GM10847 (cell line): ENCODE data around the gene PGM5.

ENCODE experiments used
- POLR2A ChIP-seq: IDR thresholded peaks from 2 replicates; pipeline ENCODE4 v1.6.1; 2011; ENCODE audit not compliant: insufficient read length; ENCODE audit errors: extremely low read depth

The PGM5 gene

DNA sequence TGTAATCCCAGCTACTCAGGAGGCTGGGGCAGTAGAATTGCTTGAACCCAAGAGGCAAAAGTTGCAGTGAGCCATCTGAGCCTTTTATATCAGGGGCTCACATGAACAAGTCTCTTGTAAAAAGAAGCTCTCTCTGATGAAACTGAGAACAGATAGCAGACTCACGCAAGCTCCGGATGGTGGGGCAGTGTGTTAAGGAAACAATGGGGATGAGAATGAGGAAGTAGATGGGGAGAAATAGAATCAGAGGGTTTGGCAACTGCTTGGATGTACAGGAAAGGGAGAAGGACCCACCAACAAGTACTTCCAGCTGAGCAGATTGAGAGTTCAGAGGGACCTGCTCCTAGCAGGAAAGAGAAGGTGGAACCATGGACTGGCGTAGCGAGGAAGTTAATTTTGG, 165.7 kb downstream of the PGM5 start:
- no peak for TF ChIP-seq POLR2A

DNA sequence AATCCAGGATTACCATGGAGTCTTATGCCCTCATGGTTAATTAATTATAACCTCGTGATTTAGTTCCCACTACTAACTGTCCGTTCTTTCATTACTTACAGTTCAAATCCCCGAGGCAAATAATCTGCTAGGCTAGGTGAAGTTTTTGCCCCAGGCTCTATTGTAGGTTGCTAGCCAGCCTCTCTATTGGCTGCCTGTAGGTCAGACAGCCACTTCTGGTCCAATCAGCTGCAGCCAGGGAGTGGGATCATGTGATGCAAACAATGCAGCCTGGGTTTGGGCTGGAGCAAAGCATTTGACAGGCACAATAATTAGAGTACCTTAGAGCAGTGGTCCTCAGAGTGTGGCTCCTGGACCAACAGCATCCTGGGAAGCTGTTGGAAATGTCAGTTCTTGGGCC, 166.5 kb downstream of the PGM5 start:
- TF ChIP-seq POLR2A, result no peak

DNA sequence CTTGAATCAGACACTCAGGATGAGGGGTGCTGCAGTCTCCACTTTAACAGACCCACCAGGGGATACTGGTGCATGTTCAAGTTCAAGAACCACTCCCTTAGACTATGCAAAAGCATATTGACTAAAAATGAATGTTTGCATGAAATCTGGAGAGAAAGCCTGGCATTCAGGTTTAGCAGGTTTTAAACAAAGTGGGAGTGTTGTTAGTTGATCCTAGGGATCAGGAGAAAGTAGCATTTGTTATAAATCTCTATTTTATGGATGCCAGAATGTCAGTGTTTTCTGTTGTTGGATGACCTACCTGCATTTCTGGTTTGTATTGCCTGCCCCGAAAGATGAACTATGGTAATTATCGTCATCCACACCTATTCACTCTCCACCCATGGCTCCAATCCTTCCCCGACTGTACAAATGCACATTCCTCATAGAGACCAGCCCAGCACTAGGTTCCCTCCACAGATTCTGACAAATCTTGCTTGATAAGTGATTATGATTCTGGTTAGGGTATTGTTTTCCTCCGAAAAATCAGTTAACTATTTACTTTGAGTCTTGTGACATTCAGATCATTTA, 167.0 kb downstream of the PGM5 start:
- no peak for TF ChIP-seq POLR2A

DNA sequence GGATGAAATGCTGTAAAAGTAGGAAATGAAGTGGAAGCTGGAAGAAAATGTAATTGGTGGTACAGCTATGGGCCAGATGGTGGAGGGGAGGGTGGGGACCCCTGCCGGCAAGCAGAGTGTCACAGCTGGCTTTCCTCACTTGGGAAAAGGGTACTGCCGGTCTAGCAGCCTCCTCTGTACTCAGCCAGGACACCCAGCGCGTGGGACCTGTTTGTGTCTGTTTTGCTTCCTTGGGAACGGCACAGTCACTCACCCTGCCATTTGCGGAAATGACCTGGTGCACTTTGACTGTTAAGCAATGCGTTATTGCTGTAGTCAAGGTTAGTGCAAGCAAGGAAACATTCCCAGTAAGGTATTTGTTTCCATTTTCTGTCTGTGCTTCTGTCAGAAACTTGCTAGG, 174.2 kb downstream of the PGM5 start:
- no peak for TF ChIP-seq POLR2A

DNA sequence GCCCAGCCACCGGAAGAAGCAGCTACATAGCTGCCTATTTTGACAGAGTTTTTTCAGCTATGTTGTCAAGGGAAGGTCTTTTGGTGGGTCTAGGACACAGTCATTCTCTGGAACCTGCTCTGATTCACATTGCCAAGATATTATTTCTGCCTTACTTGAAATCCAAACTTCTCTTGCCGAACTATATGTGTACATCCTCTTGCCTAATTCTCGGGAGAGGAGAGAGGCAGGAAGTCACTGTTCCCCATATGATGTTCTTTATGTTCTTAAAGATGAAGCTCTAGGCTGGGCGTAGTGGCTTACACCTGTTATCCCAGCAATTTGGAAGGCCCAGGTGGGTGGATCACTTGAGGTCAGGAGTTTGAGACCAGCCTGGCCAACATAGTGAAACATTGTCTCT, 175.7 kb downstream of the PGM5 start:
- TF ChIP-seq POLR2A, result no peak

DNA sequence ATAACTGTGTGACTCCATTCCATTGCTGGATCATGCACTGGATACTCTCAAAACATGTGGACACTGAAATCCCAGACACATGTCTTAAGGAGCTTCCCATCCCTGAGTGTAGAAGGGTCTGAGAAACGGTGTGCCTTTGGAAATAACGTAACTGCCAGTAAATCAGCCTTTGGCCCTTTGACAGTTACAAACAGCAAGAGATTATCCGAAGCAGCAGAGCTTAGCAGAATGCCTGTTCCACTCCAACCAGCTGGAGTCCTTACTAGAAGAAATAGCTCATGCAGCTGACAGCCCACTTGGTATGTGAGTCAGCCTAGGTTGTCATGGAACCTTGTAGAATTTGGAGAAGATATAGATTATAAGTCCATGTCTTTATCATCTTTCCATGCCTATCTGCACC, 177.3 kb downstream of the PGM5 start:
- no peak for TF ChIP-seq POLR2A

DNA sequence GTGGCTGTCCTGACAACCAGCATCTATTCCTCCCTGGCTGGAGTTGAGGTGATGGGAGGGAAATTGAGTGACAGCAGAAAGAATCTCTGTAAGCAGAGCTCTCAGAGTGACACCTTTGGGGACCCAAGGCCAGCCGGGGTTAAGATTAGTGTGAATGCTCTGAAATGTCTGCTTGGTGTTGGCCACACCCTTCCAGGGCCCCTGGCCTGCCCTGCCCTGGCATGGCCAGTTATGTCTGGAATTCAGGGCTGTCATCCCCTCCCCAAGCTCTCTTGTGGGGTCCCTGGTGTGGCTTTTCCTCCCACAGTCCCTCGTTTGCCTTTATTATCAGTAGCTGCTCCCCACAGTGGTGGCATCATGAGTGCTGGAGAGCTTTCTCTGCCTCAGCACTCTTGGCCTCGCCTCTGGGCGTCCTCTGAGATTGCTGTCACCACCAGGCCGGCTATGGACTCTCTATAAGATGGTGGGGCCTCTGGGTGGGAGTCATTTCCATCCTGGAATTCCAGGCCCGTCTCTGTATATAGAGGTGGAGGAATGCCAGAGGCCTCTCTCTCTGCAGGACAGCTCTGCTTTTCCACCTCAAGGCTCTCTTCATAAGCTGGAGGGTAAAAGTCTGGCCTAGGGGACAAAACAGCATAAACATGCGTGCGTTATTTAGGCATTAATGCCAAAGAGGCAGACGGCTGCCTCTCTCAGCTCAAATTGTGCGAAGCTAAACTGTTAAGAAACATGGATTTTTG, 180.6 kb downstream of the PGM5 start:
- no peak for TF ChIP-seq POLR2A

DNA sequence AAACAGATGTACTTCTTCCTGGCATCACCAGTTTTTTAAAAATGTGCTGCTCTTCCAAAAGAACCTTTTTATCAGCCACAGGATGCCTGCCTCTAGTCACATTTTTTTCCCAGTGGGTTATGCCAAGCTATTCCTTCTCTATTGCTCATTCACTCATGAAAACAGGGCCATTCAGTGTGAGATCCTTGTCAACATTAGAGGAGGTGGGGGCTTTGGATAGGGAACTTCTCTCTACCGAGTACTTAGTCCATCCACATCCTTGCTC, 181.1 kb downstream of the PGM5 start:
- no peak for TF ChIP-seq POLR2A

DNA sequence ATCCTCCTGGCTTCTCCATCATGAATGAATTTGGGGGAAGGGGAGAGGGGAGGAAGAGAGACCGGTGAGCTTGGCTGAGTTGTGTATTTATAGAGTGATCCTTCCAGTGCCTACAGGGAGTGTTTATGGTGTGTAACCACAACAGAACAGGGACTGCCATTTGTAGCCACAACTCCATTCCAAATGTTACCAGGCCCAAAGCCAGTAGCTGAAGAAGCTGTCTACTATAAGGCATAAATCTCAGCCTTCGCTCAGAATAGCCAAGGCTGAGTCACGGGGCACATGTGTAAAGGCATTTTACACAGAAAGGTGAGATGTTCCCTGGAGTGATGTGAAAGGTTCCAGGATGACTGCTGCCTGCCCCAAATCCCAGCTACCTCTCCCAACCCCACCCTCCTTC, 181.8 kb downstream of the PGM5 start:
- no peak for TF ChIP-seq POLR2A

DNA sequence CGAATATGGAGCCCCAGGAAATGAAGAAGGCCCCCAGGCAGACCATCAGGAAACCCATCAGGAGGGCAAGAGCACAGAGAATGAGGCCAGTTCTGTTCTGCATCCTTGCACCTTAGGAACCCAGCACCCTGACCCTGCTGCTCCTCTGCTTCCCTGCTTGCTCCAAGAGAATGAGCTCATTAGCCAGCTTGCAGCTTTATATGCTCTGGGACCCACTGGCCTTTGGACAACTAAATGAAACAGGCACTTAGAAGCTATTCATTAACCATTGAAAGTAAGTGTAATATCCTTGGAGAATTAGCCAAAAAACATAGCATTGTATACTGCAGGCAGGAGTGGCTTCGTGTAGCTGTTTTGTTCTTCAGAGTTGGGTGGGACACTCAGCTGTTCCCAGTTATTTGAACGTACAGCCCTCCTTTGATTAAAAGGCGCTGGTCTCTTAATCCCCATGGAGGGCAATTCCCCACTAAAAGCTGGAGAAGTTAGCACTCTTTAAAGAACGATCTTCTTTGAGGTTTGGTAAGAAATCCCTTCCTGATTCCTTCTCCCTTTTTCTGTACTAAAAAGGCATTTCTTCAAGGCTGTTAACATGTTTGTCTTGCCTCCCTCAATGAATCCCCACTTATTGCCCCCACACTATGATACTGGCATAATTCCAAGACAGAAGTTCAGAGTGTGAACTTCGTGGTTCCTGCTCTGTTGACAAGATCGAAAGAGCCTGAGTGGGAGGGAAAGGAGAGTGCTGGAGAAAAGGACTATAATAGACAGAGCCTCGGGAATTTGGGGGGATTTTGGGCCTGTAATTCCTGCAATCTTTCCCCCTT, 184.5 kb downstream of the PGM5 start, which contains the start of gene TMEM252:
TSS of gene TMEM252 (minus strand) at position 172 of the 824 bp plus-strand sequence. CDS start at position 103, 69 bp downstream.
- no peak for TF ChIP-seq POLR2A

DNA sequence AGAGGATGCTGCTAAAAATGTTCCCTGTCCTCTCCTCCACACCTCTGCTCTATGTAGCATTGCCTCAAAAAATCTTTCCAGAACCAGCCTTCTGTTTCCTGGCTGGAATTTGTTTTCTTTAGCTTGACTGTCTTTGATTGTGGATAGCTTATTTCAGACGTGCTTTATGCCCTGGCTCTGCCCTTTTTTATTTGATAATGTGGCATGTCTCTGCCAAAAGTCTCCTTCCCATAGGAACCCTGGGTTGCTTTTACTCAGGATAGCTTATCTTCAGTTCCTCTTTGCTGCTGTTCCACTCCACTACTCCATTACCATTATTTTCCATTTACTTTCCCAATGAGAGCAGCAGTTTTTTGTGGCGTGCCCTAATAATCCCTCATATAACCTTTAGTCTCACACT, 185.2 kb downstream of the PGM5 start:
- no peak for TF ChIP-seq POLR2A

DNA sequence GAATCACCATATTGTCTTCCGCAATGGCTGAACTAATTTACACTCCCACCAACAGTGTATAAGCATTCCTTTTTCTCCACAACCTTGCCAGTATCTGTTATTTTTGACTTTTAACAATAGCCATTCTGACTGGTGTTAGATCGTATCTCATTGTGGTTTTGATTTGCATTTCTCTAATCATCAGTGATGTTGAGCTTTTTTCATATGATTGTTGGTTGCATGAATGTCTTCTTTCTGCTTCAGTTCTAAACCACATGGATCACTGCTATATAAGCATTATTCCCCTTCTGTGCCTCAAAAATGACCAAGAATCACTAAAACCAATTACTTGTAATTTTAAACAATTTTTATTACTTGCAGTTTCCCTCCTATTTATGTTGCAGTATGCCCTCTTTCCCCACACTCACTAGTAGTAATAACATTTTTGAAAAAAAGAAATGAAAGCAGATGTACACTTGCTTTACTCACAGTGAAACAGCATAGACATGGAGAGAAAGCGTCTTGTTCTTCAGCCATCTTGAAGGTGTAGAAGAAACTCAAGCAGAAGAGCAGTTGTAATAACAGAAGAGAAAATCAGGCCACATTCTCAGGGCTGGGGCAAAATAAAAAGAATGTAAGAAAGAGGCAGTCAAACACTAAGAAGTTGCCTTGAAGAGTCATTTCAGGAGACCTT, 188.8 kb downstream of the PGM5 start:
- TF ChIP-seq POLR2A, result no peak

DNA sequence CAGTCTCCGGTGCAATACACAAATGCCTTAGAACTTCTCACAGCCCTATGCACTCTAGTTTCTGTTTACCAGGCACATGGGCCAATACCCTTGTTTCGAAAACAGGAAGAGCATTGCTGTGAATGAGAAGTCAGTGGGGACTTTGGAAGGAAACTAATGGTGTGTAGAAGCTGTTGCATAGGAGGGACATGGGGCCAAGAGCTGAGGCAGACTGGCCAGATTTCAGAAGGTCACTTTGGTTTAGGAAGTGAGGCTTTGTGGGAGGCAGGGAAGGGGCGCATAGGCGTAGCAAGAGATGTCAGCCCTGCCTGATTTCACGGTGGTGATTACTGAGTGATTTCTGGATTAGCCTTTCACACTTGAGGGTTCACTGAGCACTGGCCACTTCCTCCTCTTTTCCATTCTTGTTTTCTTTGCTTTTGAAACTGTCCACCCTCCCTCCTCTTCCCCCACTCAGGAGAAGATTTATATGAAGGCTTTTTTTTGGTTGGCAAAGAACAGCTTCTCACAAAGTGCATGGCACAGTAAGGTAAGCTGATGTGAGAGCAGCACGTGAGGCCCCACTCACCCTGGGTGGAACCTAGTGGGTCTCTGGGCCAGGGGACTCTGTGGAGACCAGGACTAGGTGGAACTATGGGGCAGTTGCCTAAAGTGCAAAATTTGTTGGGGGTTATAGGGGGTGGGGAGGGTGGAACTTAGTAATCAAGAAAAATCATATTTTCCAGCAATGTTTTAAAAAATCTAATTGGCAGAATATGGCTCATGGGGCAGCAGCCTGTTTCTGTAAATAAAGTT, 190.4 kb downstream of the PGM5 start:
- TF ChIP-seq POLR2A, result no peak

DNA sequence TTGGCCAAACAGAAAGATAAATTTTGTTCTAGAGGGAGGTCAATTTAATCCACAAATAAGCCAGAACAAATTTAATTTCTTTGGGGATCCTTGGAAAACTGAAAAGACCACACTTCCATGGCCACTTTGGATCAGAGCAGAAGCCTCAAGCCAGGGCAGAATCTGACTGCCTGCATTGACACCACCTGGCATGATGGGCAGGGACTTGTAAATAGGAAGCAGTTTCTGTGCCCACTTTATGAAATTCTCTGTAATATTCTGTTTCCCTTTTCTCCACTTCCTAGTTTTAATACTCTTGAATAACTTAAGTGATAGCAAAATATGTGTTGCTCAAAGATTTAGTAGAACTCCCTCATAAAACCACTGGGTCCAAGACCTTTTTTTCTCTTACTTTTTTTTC, 191.0 kb downstream of the PGM5 start:
- TF ChIP-seq POLR2A, result no peak

DNA sequence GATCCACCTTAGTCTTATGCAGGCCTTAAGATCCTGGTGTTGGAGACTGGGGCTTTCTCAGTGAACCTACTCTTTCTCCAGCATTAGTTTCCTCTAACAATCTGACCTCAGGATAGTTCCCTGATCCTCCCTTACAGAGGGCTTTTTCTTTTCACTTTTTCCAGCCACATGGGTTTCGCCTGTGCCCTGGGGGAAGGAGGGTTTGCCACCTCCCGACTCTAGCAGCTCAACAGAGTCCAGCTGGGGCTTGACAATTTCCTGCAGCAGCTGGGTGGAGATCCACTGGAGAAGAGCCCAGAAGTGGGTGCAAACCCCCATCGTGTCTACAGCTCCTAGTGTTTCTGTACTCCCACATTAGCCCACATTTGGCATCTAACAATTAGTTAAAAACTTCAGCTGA, 191.8 kb downstream of the PGM5 start:
- TF ChIP-seq POLR2A, result no peak
